ENCODE results near the gene GNA12.

DNA sequence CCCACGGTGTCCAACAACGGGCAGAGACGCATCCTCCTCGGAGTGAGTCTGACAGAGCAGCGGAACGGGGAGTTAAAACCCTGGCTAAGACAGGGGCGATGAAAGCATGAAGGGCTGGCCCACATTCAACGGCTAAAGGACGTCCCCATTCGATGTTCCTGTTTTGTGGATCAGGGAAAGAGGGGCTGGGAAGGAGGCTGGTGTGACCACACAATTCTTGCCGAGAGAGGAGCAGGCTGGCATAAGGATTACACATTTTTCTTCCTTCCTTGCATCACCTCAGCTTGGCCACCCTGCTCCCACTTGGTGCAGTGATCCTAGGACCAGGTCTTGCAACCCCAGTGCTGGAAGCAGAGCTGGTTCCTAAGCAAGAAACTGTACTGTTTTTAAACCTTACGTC lies 67.7 kb downstream of the GNA12 start:
- TF ChIP-seq MXI1 (IDR thresholded peaks at IDR 0.05; ENCODE audit: borderline replicate concordance, low read depth, low read length) (no peak), SMC3 (IDR thresholded peaks at IDR 0.05; ENCODE audit: low read depth, low read length) (no peak), POLR2A (IDR thresholded peaks at IDR 0.05; ENCODE audit: low read depth, low read length) (no peak), USF2 (IDR thresholded peaks at IDR 0.05; ENCODE audit: low read depth, low read length) (no peak), MAFK (IDR thresholded peaks at IDR 0.05; ENCODE audit: low read depth, low read length) (no peak), RFX5 (IDR thresholded peaks at IDR 0.05; ENCODE audit: low read depth, low read length) (no peak), RAD21 (IDR thresholded peaks at IDR 0.05; ENCODE audit: low read length) (no peak), NFE2L2 (IDR thresholded peaks at IDR 0.05; ENCODE audit: low read depth, low read length) (no peak), MAZ (IDR thresholded peaks at IDR 0.05; ENCODE audit: borderline replicate concordance, low read depth, low read length) (no peak), CEBPB (IDR thresholded peaks at IDR 0.05; ENCODE audit: low read depth, low read length) (no peak)
- TF ChIP-seq, protein P1, sequence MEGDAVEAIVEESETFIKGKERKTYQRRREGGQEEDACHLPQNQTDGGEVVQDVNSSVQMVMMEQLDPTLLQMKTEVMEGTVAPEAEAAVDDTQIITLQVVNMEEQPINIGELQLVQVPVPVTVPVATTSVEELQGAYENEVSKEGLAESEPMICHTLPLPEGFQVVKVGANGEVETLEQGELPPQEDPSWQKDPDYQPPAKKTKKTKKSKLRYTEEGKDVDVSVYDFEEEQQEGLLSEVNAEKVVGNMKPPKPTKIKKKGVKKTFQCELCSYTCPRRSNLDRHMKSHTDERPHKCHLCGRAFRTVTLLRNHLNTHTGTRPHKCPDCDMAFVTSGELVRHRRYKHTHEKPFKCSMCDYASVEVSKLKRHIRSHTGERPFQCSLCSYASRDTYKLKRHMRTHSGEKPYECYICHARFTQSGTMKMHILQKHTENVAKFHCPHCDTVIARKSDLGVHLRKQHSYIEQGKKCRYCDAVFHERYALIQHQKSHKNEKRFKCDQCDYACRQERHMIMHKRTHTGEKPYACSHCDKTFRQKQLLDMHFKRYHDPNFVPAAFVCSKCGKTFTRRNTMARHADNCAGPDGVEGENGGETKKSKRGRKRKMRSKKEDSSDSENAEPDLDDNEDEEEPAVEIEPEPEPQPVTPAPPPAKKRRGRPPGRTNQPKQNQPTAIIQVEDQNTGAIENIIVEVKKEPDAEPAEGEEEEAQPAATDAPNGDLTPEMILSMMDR (conservative IDR thresholded peaks at IDR 0.05; ENCODE audit: low read depth, low read length) = no peak
- TF ChIP-seq, protein P2, sequence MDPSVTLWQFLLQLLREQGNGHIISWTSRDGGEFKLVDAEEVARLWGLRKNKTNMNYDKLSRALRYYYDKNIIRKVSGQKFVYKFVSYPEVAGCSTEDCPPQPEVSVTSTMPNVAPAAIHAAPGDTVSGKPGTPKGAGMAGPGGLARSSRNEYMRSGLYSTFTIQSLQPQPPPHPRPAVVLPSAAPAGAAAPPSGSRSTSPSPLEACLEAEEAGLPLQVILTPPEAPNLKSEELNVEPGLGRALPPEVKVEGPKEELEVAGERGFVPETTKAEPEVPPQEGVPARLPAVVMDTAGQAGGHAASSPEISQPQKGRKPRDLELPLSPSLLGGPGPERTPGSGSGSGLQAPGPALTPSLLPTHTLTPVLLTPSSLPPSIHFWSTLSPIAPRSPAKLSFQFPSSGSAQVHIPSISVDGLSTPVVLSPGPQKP (IDR thresholded peaks at IDR 0.05; ENCODE audit: borderline replicate concordance, low read depth, low read length) = no peak

All from IMR-90 (cell line).